ENCODE results near the gene CSMD2. TPM values are rescaled to one million over a fixed set of nuclear protein-coding genes. Genes with fewer than 3 reads are reported as not detected.

CSMD2 gene
- total and polyA plus RNA-seq, 2 of the 8 experiments (the other 6 are each of a cell fraction or from before 2014, with no cell fraction given) = 7.0 to 14.7 TPM

- Histone ChIP-seq H3K4ac (replicated peaks; ENCODE audit: insufficient read length, low read depth, low read length) (no peak overlapping the region), H3K9ac (replicated peaks in 1 of 4; ENCODE audit: extremely low read depth in 1 of 4, low read depth in 3 of 4, low read length in 3 of 4) (no peak overlapping the region), H3K18ac (ENCODE audit: extremely low read depth, low read length) (no peak overlapping the region), H2AK5ac (ENCODE audit: low read depth, low read length) (no peak overlapping the region), H2BK12ac (ENCODE audit: low read depth, low read length) (no peak overlapping the region), H3K56ac (replicated peaks; ENCODE audit: insufficient read length, low read depth, low read length) (no peak overlapping the region), H2BK20ac (ENCODE audit: low read length) (no peak overlapping the region), H3K4me2 (ENCODE audit: insufficient read depth in 1 of 2, low read depth in 2 of 2, low read length in 2 of 2) (no peak overlapping the region), H3K23ac (ENCODE audit: insufficient read length) (no peak overlapping the region), H2AFZ (ENCODE audit: low read length) (no peak overlapping the region), H3K9me3 (ENCODE audit: insufficient read depth in 2 of 2, low read depth in 1 of 2, low read length in 1 of 2) (no peaks in the 10 kb centered on the region; a peak in 2 of 4 replicates), H3K14ac (ENCODE audit: insufficient read length) (no peak overlapping the region), H4K91ac (replicated peaks; ENCODE audit: insufficient read length, low read length) (no peak overlapping the region), H3K79me1 (ENCODE audit: low read depth, low read length) (no peaks in the 10 kb centered on the region), H2BK15ac (ENCODE audit: low read length) (no peak overlapping the region), H4K5ac (ENCODE audit: insufficient read length, low read depth, low read length) (no peak overlapping the region), H3K79me2 (ENCODE audit: control insufficient read depth in 1 of 2, insufficient read depth in 2 of 2, low read length in 2 of 2) (no peaks in the 10 kb centered on the region), H4K8ac (ENCODE audit: extremely low read depth, insufficient read depth, low read length) (no peak overlapping the region), H3K27me3 (replicated peaks in 1 of 4; ENCODE audit: control insufficient read depth in 3 of 4, extremely low read depth in 1 of 4, insufficient read depth in 3 of 4, low read length in 3 of 4) (no peaks in the 10 kb centered on the region), H2BK120ac (replicated peaks; ENCODE audit: low read depth, low read length) (no peak overlapping the region), H3K36me3 (ENCODE audit: control insufficient read depth in 2 of 4, insufficient read depth in 4 of 4, low read length in 3 of 4) (peaks cover 0 to 14% (median 5%) of the 10 kb centered on the region in 4 experiments; a peak in 3 of 8 replicates), H2BK5ac (ENCODE audit: low read depth, low read length) (no peak overlapping the region), H3K23me2 (ENCODE audit: low read depth, low read length) (no peaks in the 10 kb centered on the region), H3K27ac (ENCODE audit: low read depth, low read length) (no peak overlapping the region), H3K4me1 (replicated peaks in 1 of 4; ENCODE audit: control insufficient read depth in 3 of 4, insufficient read depth in 4 of 4, low read length in 3 of 4) (no peaks in the 10 kb centered on the region; a peak in 2 of 7 replicates), H3K4me3 (ENCODE audit: extremely low read depth in 1 of 4, insufficient read depth in 2 of 4, low read depth in 3 of 4, low read length in 4 of 4) (no peak overlapping the region), H4K20me1 (replicated peaks in 1 of 2; ENCODE audit: control insufficient read depth in 1 of 2, insufficient read depth in 2 of 2, low read length in 2 of 2) (no peaks in the 10 kb centered on the region)
- WGBS, 2 experiments (ENCODE audit: extremely low coverage in 1 of 2, insufficient coverage in 1 of 2, insufficient read length in 1 of 2, insufficient replicate concordance in 2 of 2, low coverage in 1 of 2, low lambda C conversion rate in 2 of 2, missing lambda C conversion rate in 1 of 2) = 88% methylated on average over 3 of the region's 3 CpGs; no CpG with 5 or more reads in 1 of the 2 experiments
- FAIRE-seq (no peak), DNase-seq (ENCODE audit: low read depth in 1 of 2, low spot score in 2 of 2) (no peak)
- CTCF ChIA-PET (ENCODE audit: partially characterized antibody) = interaction anchor here (0.6 kb wide), 1 partner anchor 81 kb away, joined by 5 read pairs; no protein-coding TSS in a partner anchor
- POLR2A ChIA-PET (ENCODE audit: partially characterized antibody) = no interaction called here
- no peak for TF ChIP-seq RBBP5 (IDR thresholded peaks at IDR 0.05; ENCODE audit: borderline replicate concordance, low read depth, low read length)
- TF ChIP-seq KDM4A (IDR thresholded peaks at IDR 0.05; ENCODE audit: low read depth, low read length, severe bottlenecking) = no peak
- TF ChIP-seq, protein P1, sequence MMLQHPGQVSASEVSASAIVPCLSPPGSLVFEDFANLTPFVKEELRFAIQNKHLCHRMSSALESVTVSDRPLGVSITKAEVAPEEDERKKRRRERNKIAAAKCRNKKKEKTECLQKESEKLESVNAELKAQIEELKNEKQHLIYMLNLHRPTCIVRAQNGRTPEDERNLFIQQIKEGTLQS (IDR thresholded peaks at IDR 0.05; ENCODE audit: insufficient read depth, low read depth, low read length) = no peak
- TF ChIP-seq RFX5 (IDR thresholded peaks at IDR 0.05; ENCODE audit: borderline replicate concordance, low read depth, low read length) = no peak
- TF ChIP-seq HDAC2 (IDR thresholded peaks at IDR 0.05; ENCODE audit: borderline replicate concordance in 1 of 2, low read depth in 2 of 2, low read length in 2 of 2) = no peak
- no peak for TF ChIP-seq SIX5 (IDR thresholded peaks at IDR 0.05; ENCODE audit: low read depth, low read length)
Observed at GRCh38 chr1:33805988-33806387, 359.0 kb downstream of the CSMD2 start.
